GM21360 (cell line): Measurements from ENCODE around the gene CYP2J2.
"Not testable (repeated sequence)": the region's sequence is repeated elsewhere in the genome, so short reads cannot be mapped to it uniquely, and the experiment has no call there.

Experiments
- ATAC-seq: cut with Tn5 transposase; IDR thresholded peaks from one replicate; pipeline ENCODE4 v1.9.1; 2021; ENCODE audit warnings: mild to moderate bottlenecking, moderate library complexity; ENCODE audit not compliant: unreplicated experiment

CYP2J2 gene, protein sequence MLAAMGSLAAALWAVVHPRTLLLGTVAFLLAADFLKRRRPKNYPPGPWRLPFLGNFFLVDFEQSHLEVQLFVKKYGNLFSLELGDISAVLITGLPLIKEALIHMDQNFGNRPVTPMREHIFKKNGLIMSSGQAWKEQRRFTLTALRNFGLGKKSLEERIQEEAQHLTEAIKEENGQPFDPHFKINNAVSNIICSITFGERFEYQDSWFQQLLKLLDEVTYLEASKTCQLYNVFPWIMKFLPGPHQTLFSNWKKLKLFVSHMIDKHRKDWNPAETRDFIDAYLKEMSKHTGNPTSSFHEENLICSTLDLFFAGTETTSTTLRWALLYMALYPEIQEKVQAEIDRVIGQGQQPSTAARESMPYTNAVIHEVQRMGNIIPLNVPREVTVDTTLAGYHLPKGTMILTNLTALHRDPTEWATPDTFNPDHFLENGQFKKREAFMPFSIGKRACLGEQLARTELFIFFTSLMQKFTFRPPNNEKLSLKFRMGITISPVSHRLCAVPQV

GRCh38 chr1:59926381-59927123, at the start of gene CYP2J2:
CYP2J2 (minus strand) TSS chr1:59926773; CDS start chr1:59926746, 27 bp downstream.
- peak; percentile 75 for ATAC-seq

- no peak for ATAC-seq
These were observed 47.1 kb upstream of the CYP2J2 start for GRCh38 chr1:59973719-59974118.

GRCh38 chr1:59972216-59972927, 45.8 kb upstream of the CYP2J2 start:
- ATAC-seq, result no peak

GRCh38 chr1:59971464-59971911, 44.9 kb upstream of the CYP2J2 start:
- ATAC-seq, result peak; percentile 85

- not testable (repeated sequence) for ATAC-seq
These were observed 43.1 kb upstream of the CYP2J2 start for GRCh38 chr1:59969542-59970175.

- ATAC-seq, result not testable (repeated sequence)
These were observed 42.2 kb upstream of the CYP2J2 start for GRCh38 chr1:59968746-59969145.

- ATAC-seq, result no peak
These were observed 41.2 kb upstream of the CYP2J2 start for GRCh38 chr1:59967780-59968179.

DNA sequence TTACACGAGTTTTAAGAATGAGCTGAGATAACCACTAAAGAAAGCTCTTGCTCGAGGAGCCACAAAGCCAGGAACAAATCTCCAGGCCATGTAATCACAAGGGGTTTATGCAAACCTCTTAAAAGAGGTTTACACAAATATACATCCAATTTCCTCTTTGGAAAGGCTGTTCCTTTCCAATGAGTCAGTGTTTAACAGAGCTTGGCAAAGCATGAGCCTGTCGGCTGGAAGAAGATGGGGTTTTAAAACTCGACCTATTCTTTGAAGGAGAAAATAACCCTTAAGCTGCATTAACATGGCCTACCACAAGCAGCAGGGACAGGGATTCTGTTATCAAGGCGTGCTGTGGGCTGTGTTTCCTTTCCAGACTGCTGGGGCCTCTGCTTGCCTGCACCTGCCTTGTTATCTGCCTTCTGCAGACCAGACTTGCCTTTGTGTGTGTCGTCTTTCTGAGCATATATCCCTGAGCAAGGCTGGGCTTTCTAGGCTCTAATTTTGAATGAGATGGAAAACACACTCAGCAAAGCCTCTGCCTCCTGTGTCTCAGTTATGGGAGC, 40.6 kb upstream of the CYP2J2 start:
- no peak for ATAC-seq

GRCh38 chr1:59952065-59952464, 25.5 kb upstream of the CYP2J2 start:
- ATAC-seq, result no peak

DNA sequence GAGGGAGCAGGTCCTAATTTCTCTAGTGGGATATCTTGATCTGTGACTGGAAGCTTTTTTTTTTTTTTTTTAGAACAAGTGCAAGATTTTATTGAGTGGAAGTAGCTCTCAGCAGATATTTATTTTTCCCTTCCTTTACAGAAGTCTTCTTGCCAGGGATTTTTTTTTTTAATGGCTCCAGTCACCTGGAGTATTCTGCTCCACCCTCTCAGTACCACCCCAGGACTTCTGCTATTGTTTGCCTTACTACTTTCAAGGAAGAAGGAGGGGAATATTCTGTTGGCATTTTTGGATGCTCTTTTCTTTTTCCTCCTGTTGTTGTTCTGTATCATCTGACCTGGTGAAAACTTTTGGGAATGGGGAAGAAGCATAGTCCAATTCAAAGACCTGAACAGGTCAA, 23.1 kb upstream of the CYP2J2 start:
- ATAC-seq, result no peak

DNA sequence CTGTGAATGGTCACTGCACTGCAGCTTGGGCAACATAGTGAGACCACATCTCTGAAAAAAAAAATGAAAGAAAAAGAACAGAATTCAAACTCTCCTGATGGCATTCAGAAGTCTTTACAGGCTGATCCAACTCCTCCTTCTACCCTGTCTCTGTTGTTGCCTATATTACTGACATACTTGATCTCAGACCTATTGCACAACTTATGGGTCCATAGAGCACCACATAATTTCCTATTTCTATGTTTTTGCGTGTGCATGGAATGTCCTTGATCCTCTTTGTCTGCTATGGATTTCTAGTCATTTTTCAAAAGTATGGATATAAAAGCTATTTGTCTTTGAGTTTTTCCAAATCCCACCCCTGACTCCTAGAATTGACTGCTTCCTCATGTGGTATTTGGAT, 22.4 kb upstream of the CYP2J2 start:
- no peak for ATAC-seq

- peak; percentile 94 for ATAC-seq
These were observed 20.7 kb upstream of the CYP2J2 start for GRCh38 chr1:59947047-59947938.

GRCh38 chr1:59945790-59946189, 19.2 kb upstream of the CYP2J2 start:
- no peak for ATAC-seq

GRCh38 chr1:59939393-59939792, 12.8 kb upstream of the CYP2J2 start:
- ATAC-seq, result no peak

- no peak for ATAC-seq
These were observed 11.2 kb upstream of the CYP2J2 start for GRCh38 chr1:59937636-59938210.

DNA sequence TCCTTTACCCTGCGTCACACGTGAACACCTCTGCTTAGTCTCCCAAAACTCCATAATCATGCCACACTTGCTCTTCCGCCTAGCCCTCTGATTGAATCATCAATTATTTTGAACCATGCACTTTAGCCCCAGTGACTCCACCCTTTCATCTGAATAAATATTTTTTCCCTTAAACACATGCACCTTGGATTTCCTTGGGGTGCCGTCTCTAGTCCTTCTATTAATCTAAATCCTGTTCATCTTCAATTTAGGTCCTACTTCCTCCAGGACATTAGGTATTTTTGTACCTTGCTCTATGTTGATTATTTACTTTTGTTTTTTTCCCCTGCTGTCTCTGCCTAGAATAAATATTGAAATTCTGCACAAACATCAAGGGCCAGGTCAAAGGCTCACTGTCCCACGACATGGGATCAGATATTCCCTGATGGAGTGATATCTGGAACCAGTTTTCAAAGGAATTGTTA, 9.8 kb upstream of the CYP2J2 start:
- no peak for ATAC-seq

DNA sequence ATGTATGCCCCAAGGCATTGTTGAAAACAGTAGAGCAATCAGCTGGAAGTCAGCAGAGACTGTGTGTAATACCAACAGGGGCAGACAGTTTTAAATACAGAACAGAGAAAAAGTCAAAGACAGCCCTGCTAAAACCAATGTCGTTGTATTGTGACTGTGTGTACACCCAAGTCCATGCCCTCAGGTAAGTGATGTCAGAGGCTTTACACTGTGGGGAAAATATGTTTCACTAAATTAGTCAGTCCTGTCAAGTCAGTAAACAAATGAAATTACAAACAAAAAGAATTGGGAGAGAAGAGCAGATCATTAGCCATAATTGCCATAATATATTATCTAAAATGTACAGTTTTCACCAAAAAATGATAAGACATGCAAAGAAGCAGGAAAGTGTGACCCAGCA, 2.4 kb upstream of the CYP2J2 start:
- ATAC-seq, result no peak

GRCh38 chr1:59927213-59927612, 640 bp upstream of the CYP2J2 start:
- no peak for ATAC-seq

DNA sequence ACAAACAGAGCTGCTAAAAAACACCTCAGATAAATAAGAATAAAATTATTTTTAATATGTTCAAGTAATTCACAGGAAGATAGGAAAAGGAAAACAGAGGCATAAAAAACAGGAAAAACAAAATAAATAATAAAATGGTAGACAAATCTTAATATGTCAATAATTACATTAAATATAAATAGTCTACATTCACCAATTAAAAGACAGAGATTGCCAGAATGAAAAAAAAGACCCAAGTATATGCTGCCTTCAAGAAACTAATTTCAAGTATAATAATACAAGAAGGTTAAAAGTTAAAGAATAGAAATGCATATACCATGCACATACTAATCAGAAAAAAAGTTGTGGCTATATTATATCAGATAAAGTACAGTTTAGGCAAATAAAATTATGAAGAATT, 1.9 kb downstream of the CYP2J2 start:
- ATAC-seq, result no peak
